K562 (cell line): ENCODE results near the gene HSPH1. TPM values are rescaled to one million over a fixed set of nuclear protein-coding genes. Genes with fewer than 3 reads are reported as not detected.

Experiments used
- ATAC-seq: fragments of 200-7000 bp; cut with Tn5 transposase; 3 replicates; pipeline ENCODE4 v1.9.1; 2020; ENCODE audit warnings: moderate library complexity
- BruUV-seq: library from RNA; stranded (reverse); fragments of 400-500 nt; replicated peaks from 2 replicates; lab custom pipeline; 2021; lab: Mats Ljungman, UMichigan
- CTCF ChIA-PET: fragments of 300-600 bp; formaldehyde crosslinking; extraction: SDS; loops from one replicate; lab custom pipeline; 2021; ENCODE audit warnings: low intra/inter-chr PET ratio; lab: Yijun Ruan, JAX
- POLR2A ChIA-PET: fragments of 300-600, 350-650 bp; sonication (Branson Sonifier 250); formaldehyde crosslinking; extraction: SDS; loops from one replicate; lab custom pipeline; 2021; ENCODE audit warnings: antibody characterized with exemption, inconsistent platforms; lab: Yijun Ruan, JAX
- DNase-seq, 4 experiments: peaks; one replicate each; pipeline versions ENCODE4 v3.0.0 to v3.0.0-alpha.2; 2011 to 2018; ENCODE audit warnings: low spot score in 3 of 4, mixed read lengths in 3 of 4; ENCODE audit errors: extremely low read depth in 1 of 4
- FAIRE-seq: peaks from 2 replicates; lab custom pipeline; 2011; peaks lifted over from hg19 to GRCh38; lab: Jason Lieb, UNC
- H2AFZ ChIP-seq: 2 replicates; pipeline ENCODE4 v1.6.0; 2011; ENCODE audit warnings: low read depth, low read length, control low read depth, inconsistent platforms
- H3K27ac ChIP-seq: fragments of 200-600 bp; 3 replicates; pipeline ENCODE4 v1.8.0; 2011; ENCODE audit warnings: low read depth, mild to moderate bottlenecking, control low read depth, inconsistent platforms, low read length, moderate library complexity, mixed read lengths; ENCODE audit errors: extremely low read depth
- H3K27me3 ChIP-seq, 2 experiments: fragments of 300-600 bp in 1 of 2; 2 replicates in 1 of 2; 3 replicates in 1 of 2; pipeline versions ENCODE4 v1.6.0 to v1.8.0; 2011; ENCODE audit warnings: inconsistent platforms in 2 of 2, low read length in 2 of 2, mild to moderate bottlenecking in 1 of 2, mixed read lengths in 1 of 2, moderate library complexity in 1 of 2; ENCODE audit not compliant: control insufficient read depth in 2 of 2, insufficient read depth in 2 of 2
- H3K36me3 ChIP-seq: fragments of 300-600 bp; 3 replicates; pipeline ENCODE4 v1.8.0; 2011; ENCODE audit warnings: mild to moderate bottlenecking, low read length, inconsistent platforms; ENCODE audit not compliant: control insufficient read depth, insufficient read depth
- H3K4me1 ChIP-seq, 2 experiments: fragments of 200-600 bp in 1 of 2; replicated peaks in 1 of 2; 2 replicates in 1 of 2; 3 replicates in 1 of 2; pipeline versions ENCODE4 v1.5.1 to v1.8.0; 2011; ENCODE audit warnings: inconsistent platforms in 2 of 2, low read length in 2 of 2, mild to moderate bottlenecking in 1 of 2, mixed read lengths in 1 of 2, moderate library complexity in 1 of 2; ENCODE audit not compliant: control insufficient read depth in 2 of 2, insufficient read depth in 2 of 2
- H3K4me2 ChIP-seq: 2 replicates; pipeline ENCODE4 v1.6.1; 2011; ENCODE audit warnings: low read length, control low read depth, inconsistent platforms, mixed read lengths; ENCODE audit not compliant: insufficient read depth
- H3K4me3 ChIP-seq: fragments of 200-600 bp; sonication (generic), shearing (Covaris generic); 2 replicates; pipeline ENCODE4 v1.5.1; 2016; ENCODE audit warnings: control low read depth, inconsistent platforms
- H3K79me2 ChIP-seq: fragments of 200-600 bp; 3 replicates; pipeline ENCODE4 v1.8.0; 2011; ENCODE audit warnings: low read length, inconsistent platforms; ENCODE audit not compliant: control insufficient read depth, insufficient read depth
- H3K9ac ChIP-seq, 2 experiments: 2 replicates each; pipeline versions ENCODE4 v1.6.0 to v1.6.1; 2011; ENCODE audit warnings: low read depth in 2 of 2, low read length in 2 of 2, control low read depth in 1 of 2, inconsistent platforms in 1 of 2, mild to moderate bottlenecking in 1 of 2, mixed read lengths in 1 of 2; ENCODE audit not compliant: insufficient read depth in 1 of 2
- H3K9me1 ChIP-seq: one replicate; pipeline ENCODE4 v1.6.0; 2011; ENCODE audit warnings: inconsistent platforms, mild to moderate bottlenecking, low read length, moderate library complexity; ENCODE audit not compliant: control insufficient read depth, insufficient read depth
- H3K9me3 ChIP-seq: replicated peaks from 2 replicates; pipeline ENCODE4 v1.5.1; 2011; ENCODE audit warnings: low read depth, low read length, inconsistent platforms; ENCODE audit not compliant: control insufficient read depth, insufficient read depth
- H4K20me1 ChIP-seq: replicated peaks from 2 replicates; pipeline ENCODE4 v1.6.1; 2011; ENCODE audit warnings: low read length, inconsistent platforms, mixed read lengths; ENCODE audit not compliant: control insufficient read depth, insufficient read depth
- CBFB ChIP-seq: sonication (generic); formaldehyde crosslinking; IDR thresholded peaks from 2 replicates; pipeline ENCODE4 v1.4.0; 2020; ENCODE audit warnings: mild to moderate bottlenecking, missing genetic modification reagents
- FOXA3 ChIP-seq, 2 experiments: fragments of 450-650 bp in 1 of 2; sonication (generic) in 1 of 2; formaldehyde crosslinking; IDR thresholded peaks in 1 of 2; conservative IDR thresholded peaks in 1 of 2; 2 replicates each; pipeline versions ENCODE4 v1.4.0 to v1.8.0; 2020 to 2022; ENCODE audit warnings: mild to moderate bottlenecking in 2 of 2, missing genetic modification reagents in 1 of 2
- ILF3 ChIP-seq: fragments of 450-650 bp; IDR thresholded peaks from 2 replicates; pipeline ENCODE4 v1.6.1; 2018; ENCODE audit warnings: antibody characterized with exemption, mild to moderate bottlenecking, moderate library complexity, borderline replicate concordance
- KAT7 ChIP-seq: sonication (generic); formaldehyde crosslinking; IDR thresholded peaks from 2 replicates; pipeline ENCODE4 v1.8.0; 2022; ENCODE audit warnings: missing genetic modification reagents, mild to moderate bottlenecking, borderline replicate concordance
- PURB ChIP-seq: sonication (generic); formaldehyde crosslinking; IDR thresholded peaks from 2 replicates; pipeline ENCODE4 v1.9.0; 2021; ENCODE audit warnings: low read depth, mild to moderate bottlenecking, missing genetic modification reagents
- U2AF2 ChIP-seq: fragments of 200-400 bp; formaldehyde crosslinking; optimal IDR thresholded peaks from 2 replicates; pipeline ENCODE3; 2017; ENCODE audit warnings: low read depth, mild to moderate bottlenecking, low read length
- ZNF12 ChIP-seq: sonication (generic); formaldehyde crosslinking; IDR thresholded peaks from 2 replicates; pipeline ENCODE4 v1.4.0; 2020; ENCODE audit warnings: mild to moderate bottlenecking, missing genetic modification reagents
- WGBS: fragments of 100-300 bp; shearing (Covaris generic); methylation state at CpG from one replicate; pipeline ENCODE4 v1.1.6; 2016; ENCODE audit warnings: low coverage, mixed read lengths; ENCODE audit not compliant: insufficient coverage; ENCODE audit errors: missing lambda C conversion rate; 5-methylcytosine and 5-hydroxymethylcytosine counted together
- in situ Hi-C: fragments of 300-500 bp; cut with MboI; formaldehyde crosslinking; loops from 4 replicates; pipeline ENCODE4 v1.15.0; 2018; ENCODE audit warnings: inconsistent platforms, mixed read lengths
- intact Hi-C: fragments of 100-400 bp; cut with micrococcal nuclease; formaldehyde crosslinking; loops from 2 replicates; pipeline ENCODE4 v1.14.2; 2022
- polyA plus RNA-seq, 8 experiments: library from polyadenylated mRNA; depleted of rRNA in 4 of 8; stranded (reverse) in 5 of 8; unstranded in 3 of 8; fragments of >200 nt; fragmentation: Nextera tagmentation in 2 of 8; fragmentation: Illumina TruSeq in 1 of 8; extraction: Ambion mirVana in 2 of 8; extraction: Trizol in 1 of 8; gene quantifications; 2 replicates each; pipeline versions ENCODE4 v1.2.1 to v1.2.3, GENCODE V29; 2011 to 2014; ENCODE audit warnings: inconsistent platforms in 1 of 8, missing spikeins in 1 of 8
- total RNA-seq, 7 experiments: library from RNA; depleted of rRNA in 6 of 7; stranded (reverse); fragments of >200 nt in 6 of 7; fragmentation: Illumina TruSeq in 2 of 7; extraction: Trizol in 2 of 7; gene quantifications; 2 replicates each; pipeline versions ENCODE4 v1.2.1 to v1.2.3, GENCODE V29; 2011 to 2021; ENCODE audit warnings: low replicate concordance in 1 of 7

Gene HSPH1
- total and polyA plus RNA-seq, 9 of the 15 experiments (the other 6 are each of a cell fraction or from before 2014, with no cell fraction given), result 34.6 to 104 (median 64.7) TPM

DNA sequence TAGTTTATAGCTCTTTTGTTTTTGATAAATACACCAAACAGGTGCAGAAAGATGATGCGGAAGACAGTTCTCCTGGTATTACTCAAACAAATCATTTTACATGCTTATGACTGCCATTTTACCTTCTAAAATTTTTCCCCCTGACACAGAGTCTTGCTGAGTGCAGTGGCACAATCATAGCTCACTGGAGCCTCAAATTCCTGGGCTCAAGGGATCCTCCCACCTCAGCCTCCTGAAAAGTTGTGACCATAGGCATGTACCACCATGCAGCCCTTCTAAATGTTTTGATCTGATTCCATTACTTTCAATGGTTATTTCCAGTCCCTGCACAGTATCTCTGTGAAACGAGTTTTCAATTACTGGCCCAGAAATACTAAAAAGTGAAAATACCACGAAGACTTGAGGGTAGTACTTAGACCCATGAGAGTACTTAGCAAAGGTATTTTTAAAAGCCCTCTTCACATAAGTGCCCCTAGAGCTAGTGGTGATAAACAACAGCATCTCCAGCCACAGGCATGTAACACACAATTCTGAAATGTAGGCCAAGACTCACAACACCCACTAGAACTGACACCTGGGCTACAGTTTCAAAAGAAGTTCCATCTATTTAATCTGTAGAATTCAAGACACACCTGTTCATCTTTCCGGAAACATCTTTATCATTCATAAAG, 11.3 kb downstream of the HSPH1 start:
- intact Hi-C loops, result no loop called here
- Histone ChIP-seq H3K9me3 (no peaks in the 10 kb centered on the region), H3K4me2 (no peak overlapping the region), H3K9me1 (no peaks in the 10 kb centered on the region), H3K27ac (no peak overlapping the region), H3K27me3 (no peaks in the 10 kb centered on the region), H3K4me3 (no peak overlapping the region), H4K20me1 (no peaks in the 10 kb centered on the region), H3K4me1 (no peaks in the 10 kb centered on the region), H3K9ac (no peak overlapping the region), H3K36me3 (peaks cover 98% of the 10 kb centered on the region), H3K79me2 (no peaks in the 10 kb centered on the region; the same call in 1 of the 3 replicates), H2AFZ (no peak overlapping the region)
- POLR2A ChIA-PET, result no interaction called here
- BruUV-seq, result no TSS peak
- WGBS, result 86% methylated on average over 3 of the region's 4 CpGs
- ATAC-seq (no peak), FAIRE-seq (no peak), DNase-seq (no peak)
- in situ Hi-C loops, result no loop called here
- TF ChIP-seq CBFB (CRISPR knock-in tag), result no peak
- TF ChIP-seq PURB (CRISPR knock-in tag), result no peak
- no peak for TF ChIP-seq ZNF12 (CRISPR knock-in tag)
- no peak for TF ChIP-seq U2AF2
- TF ChIP-seq ILF3, result no peak
- TF ChIP-seq KAT7 (CRISPR knock-in tag), result no peak
- no peak for TF ChIP-seq FOXA3 (CRISPR knock-in tag; conservative IDR thresholded peaks at IDR 0.05 in 1 of 2, IDR thresholded peaks at IDR 0.05 in 1 of 2)
- CTCF ChIA-PET, result no interaction called here
